LoVo (cell line): ENCODE results near the gene GSC2.
"Not testable (repeated sequence)": the region's sequence is repeated elsewhere in the genome, so short reads cannot be mapped to it uniquely, and the experiment has no call there.

Experiments used
- DNase-seq: peaks from one replicate; pipeline ENCODE4 v3.0.0-alpha.2; 2016; ENCODE audit warnings: low spot score

Gene GSC2

DNA sequence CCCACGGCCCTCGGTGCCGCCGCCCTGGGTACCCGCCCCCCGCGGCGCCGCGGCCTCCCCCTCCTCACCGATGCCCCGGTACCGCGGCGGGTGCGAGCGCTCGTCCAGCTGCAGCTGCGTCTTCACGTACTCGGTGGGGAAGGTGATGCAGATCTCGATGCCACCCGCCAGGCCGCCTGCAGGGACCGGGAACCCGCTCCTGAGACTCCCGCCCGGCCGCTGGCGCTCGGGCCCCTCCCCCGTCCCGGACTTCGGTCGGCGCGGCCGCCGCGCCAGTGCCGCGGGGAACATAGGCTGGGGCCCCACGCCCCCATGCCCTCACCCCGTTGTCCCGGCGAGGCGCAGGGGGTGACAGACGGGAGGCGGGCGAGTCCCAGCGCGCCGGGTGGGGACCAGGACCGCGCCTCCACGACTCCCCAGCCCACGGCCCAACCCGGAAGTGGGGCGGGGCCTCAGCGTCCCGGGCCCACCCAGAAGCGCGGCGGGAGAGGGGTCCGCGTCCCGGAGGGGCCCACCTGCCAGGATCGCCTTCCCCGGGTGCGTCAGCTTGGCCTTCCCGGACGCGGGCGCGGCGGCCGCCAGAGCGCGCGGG is 28.1 kb upstream of the GSC2 start:
- DNase-seq: no peak

GRCh38 chr22:19177164-19178064 is 27.3 kb upstream of the GSC2 start:
- DNase-seq: no peak

DNA sequence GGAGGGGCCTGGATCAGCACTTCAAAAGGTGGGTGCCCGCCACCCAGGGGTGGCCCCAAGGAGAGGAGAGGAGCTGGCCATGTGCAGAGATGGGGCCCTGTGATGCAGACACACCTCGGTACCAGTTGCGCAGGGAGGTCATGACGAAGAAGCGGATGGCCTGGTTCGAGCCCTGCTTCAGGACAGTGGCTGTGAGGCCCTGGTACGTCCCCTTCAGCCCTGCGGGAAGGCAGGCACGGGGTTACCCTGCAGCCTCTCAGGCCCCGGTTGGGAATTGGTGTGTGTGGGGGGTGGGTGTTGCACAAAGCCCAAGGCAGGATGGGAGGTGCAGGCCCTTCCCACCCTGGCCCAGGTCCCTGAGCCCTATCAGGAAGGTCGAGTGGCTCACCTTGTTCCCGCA is 26.6 kb upstream of the GSC2 start:
- no peak for DNase-seq

- no peak for DNase-seq
These were observed 26.1 kb upstream of the GSC2 start for GRCh38 chr22:19176175-19176643.

DNA sequence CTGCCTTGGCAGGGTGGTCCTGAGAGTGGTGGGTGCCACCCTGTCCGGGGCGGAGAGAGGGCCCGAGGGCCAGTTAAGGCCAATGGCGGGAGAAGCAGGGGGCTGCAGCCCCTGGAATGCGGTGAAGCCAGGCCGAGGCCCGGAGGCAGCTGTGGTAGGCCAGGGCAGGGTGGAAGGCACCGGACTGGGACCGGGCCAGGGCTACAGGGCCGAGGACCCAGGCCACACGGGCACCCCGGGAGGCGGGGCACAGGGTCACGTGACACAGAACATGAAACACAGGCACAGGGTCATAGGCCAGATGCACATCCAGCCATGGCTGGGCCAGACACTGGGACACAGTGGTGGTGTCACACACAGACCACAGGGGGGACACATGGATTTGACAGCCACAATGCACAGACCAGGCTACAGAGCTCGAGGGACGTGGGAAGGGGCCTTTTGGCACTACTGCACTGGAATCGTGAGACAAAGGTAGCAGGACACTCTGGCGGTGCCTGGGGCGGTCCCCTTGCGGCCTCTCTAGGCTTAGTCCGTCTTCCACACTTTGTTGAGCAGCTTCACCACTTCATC is 25.6 kb upstream of the GSC2 start:
- no peak for DNase-seq

GRCh38 chr22:19175026-19175601 is 25.0 kb upstream of the GSC2 start:
- no peak for DNase-seq

DNA sequence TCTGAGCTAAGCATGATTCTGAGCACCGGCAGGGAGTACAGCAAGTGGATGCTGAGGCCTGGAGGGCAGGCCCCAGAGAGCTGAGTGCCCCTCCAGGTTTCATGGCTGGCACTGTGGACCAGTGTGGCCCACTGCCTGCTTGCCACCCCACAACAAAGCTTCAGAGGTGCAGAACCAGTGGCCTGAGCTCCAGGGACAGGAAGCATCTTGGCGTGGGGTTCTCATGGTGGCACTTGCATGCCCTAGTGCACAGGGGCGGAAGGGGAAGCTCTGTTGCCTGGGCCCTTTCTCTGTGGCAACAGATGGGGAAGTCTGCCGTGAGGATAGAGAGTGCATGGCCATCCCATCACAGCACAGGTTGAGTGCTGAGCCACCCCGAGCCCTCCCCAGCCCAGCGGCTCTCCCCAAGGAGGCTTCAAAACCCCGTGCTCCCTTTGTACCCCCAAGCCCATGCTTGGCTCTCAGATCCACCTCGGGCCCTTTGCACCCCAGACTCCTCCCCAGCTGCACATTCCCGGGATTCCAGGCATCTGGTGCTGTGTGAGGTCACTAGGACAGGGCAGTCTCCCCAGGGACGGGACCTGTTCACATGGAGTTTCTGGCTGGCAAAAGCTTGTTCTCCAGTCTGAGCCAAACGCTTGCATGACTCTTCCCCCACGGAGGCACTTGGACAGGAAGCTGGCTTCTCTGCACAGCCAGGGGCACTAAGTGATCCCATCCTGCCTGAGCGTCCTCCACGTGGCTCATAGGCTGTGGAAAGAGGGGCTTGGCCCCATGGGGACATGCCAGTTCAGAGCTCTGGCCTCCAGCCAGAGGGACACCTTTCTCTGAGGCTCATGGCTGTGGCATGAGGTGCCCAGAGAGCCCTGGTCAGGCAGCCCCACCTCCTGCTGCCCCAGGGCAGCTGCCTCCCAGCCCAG is 24.3 kb upstream of the GSC2 start:
- no peak for DNase-seq

DNA sequence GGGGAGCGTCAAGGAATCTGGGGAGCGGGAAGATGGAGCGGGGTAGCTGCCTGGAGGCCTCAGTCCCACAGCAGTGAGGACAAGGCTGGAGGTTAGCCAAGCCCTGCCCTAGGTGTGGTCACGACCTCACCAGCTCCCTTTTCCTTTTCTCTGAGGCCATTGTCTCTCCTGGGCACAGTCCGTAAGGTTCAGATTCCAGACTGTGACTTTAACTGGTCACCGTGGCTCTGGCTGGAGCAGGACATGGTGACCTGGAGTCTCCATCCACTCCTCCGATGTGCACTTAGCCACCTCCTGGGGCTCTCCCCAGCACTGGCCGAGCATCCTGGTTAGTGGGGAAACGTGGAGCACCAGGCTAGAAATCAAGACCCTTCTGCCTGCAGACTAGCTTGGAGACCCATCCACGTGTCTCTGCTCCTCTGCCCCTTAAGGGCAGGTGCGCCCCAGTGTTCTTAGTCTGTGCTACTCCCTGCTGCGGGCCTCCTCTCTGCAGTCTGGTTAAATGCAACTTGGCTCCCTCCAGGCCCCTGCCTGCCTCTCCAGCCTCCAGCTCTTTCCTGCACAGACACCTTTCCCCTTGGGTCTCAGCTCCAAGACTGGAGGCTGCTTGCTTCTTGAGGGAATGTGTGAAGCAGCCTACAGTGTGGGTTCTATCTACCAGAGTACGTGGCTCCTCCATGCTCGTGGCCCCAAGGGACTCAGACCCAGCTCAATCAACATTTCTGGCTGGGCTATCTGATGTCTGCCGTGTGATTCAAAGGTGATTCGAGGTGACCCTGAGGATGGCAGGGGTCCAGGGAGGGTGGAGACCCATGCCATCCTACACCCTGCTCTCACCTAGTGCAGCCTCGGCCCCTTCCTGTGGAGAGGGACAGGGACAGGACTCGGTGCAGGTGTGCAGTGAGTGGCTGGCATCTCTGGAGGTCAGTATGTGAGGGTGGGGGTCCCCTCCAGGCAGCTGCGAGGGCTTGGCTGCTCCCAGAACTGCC is 23.2 kb upstream of the GSC2 start:
- DNase-seq: peak; percentile 31

DNA sequence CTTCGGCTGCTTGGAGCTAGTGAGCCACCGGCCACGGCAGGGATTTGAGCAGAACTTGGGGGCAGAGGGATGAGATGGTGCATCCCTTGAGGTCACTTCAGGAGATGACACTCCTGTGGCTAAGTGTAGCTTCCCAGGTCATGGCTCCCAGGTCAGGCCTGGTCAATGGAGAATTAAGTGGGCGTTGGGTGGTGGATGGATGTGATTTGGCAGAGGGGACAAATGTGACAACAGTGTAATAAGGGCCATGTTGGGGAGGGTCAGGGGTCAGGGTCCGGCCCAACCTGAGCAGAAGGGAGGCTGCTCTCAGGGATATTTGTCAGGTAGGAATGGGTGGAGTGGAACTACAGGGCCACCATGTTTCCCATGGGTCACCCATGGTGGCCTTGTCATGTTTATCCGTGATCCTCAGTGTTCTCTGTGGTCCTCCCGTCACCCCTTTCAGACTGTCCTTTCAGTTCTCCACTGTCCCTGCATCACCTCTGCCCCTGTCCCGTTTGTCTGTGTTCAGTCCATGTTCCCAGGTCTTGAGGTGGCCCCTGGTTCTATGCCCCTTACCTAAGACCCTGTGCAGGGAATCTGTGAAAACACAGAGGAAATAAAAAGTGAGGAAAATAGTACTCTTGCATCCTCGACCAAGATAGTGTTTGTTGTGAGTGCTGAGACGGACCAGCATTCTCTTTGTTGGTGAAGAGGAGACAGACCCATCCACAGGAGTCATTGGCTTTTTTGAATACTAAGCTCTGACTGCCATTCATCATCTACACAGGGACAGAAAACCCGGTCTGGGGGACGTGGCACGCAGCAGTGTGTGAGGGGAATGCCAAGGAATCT is 22.3 kb upstream of the GSC2 start:
- no peak for DNase-seq

DNA sequence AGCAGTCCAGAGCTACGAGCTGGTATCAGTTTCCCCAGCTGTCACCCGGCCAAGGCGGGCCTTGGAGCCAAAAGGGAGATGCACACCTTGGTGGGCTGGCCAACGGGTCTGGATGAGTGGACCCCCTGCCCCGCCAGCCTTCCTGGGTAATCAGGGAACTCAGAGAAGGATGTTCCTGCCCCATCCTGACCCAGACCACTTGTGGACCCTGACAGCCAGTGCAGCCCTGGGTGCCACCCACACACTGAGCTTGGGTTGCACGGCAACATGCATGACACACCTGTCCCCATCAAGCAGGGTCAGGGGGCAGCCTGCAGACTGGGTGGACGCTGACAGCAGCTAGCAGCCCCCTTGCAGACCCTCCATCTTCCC is 19.8 kb upstream of the GSC2 start:
- no peak for DNase-seq

- DNase-seq: no peak
These were observed 19.2 kb upstream of the GSC2 start for GRCh38 chr22:19169002-19169946.

GRCh38 chr22:19168088-19168890 is 18.2 kb upstream of the GSC2 start:
- no peak for DNase-seq

GRCh38 chr22:19167106-19167869 is 17.2 kb upstream of the GSC2 start:
- DNase-seq: no peak

- DNase-seq: no peak
These were observed 16.3 kb upstream of the GSC2 start for GRCh38 chr22:19166421-19166820.

DNA sequence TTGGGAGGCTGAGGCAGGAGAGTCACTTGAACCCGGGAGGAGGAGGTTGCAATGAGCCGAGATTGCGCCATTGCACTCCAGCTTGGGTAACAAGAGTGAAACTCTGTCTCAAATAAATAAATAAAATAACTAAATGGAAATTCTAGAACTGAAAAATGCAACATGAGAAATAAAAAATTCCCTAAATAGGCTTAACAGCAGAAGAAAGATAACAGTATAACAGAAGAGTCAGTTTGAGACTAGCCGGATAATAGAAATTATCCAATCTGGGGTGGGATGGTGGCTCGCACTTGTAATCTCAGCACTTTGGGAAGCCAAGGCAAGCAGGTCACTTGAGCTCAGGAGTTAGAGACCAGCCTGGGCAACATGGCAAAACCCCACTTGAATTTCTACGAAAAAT is 14.3 kb upstream of the GSC2 start:
- DNase-seq: no peak

- DNase-seq: not testable (repeated sequence)
These were observed 8.6 kb upstream of the GSC2 start for GRCh38 chr22:19158649-19159048.

DNA sequence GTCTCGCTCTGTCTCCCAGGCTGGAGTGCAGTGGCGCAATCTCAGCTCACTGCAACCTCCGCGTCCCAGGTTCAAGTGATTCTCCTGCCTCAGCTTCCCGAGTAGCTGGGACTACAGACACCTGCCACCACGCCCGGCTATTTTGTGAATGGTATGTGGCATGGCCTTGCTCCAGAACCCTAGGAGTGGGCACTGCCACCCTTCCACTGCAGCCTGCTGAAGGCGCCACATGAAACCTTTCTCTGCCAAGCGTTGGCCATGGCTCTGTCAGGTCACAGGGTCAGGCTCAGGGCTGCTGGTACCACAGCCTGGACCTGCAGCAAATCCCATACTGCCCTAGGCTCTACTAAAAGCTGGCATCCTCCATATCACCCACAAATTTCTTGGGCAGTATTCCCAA is 6.0 kb upstream of the GSC2 start:
- not testable (repeated sequence) for DNase-seq
